ENCODE measurements around the gene SLC9A3.
A peak's percentile ranks its signal among the peaks of the same experiment; 100 is the strongest.

The SLC9A3 gene

GRCh38 chr5:516338-516925, 7.8 kb downstream of the SLC9A3 start:
- no peak for TF ChIP-seq CTCF (conservative IDR thresholded peaks at IDR 0.05; ENCODE audit: low read depth)
- ChIA-PET POLR2A (ENCODE audit: low non-redundant PET) (no interaction called here), CTCF (no interaction called here)
- H3K27ac ChIP-seq, result peak overlapping the region; percentile 88
- DNase-seq (ENCODE audit: low spot score), result peak; percentile 44

- CTCF ChIA-PET, result interaction anchor here (1.1 kb wide), 1 partner anchor 69 kb away, joined by 3 read pairs; no protein-coding TSS in a partner anchor
Measured at GRCh38 chr5:515273-515836, 8.9 kb downstream of the SLC9A3 start.

GRCh38 chr5:514673-515072, 9.6 kb downstream of the SLC9A3 start:
- POLR2A ChIA-PET (ENCODE audit: low non-redundant PET), result no interaction called here
- no peak for TF ChIP-seq CTCF (conservative IDR thresholded peaks at IDR 0.05; ENCODE audit: low read depth)
- peak overlapping the region; percentile 88 for H3K27ac ChIP-seq
- CTCF ChIA-PET, result interaction anchor here (1.1 kb wide), 1 partner anchor 68 kb away, joined by 3 read pairs; no protein-coding TSS in a partner anchor
- no peak for DNase-seq (ENCODE audit: low spot score)

More at GRCh38 chr5:515273-515836, 8.9 kb downstream of the SLC9A3 start:
- POLR2A ChIA-PET (ENCODE audit: low non-redundant PET), result no interaction called here
- DNase-seq (ENCODE audit: low spot score), result no peak
- no peak for TF ChIP-seq CTCF (conservative IDR thresholded peaks at IDR 0.05; ENCODE audit: low read depth)
- peak overlapping the region; percentile 88 for H3K27ac ChIP-seq

- TF ChIP-seq CTCF (conservative IDR thresholded peaks at IDR 0.05; ENCODE audit: low read depth), result no peak
- no peak for DNase-seq (ENCODE audit: low spot score)
- POLR2A ChIA-PET (ENCODE audit: low non-redundant PET), result no interaction called here
- CTCF ChIA-PET, result interaction anchor here (1.1 kb wide), 1 partner anchor 68 kb away, joined by 3 read pairs; no protein-coding TSS in a partner anchor
- peak overlapping the region; percentile 88 for H3K27ac ChIP-seq
Measured at GRCh38 chr5:514101-514485, 10.2 kb downstream of the SLC9A3 start.

GRCh38 chr5:513216-514100, 10.8 kb downstream of the SLC9A3 start:
- POLR2A ChIA-PET (ENCODE audit: low non-redundant PET), result no interaction called here
- CTCF ChIA-PET, result interaction anchor here (0.7 to 0.9 kb wide), 2 partner anchors 37 to 626 kb away, joined by 4 to 5 read pairs; no protein-coding TSS in a partner anchor
- DNase-seq (ENCODE audit: low spot score), result no peak
- TF ChIP-seq CTCF (conservative IDR thresholded peaks at IDR 0.05; ENCODE audit: low read depth), result no peak
- peak overlapping the region; percentile 88; the same call in 1 of the 2 replicates for H3K27ac ChIP-seq

- H3K27ac ChIP-seq, result no peak overlapping the region
- no peak for DNase-seq (ENCODE audit: low spot score)
- ChIA-PET CTCF (no interaction called here), POLR2A (ENCODE audit: low non-redundant PET) (no interaction called here)
- no peak for TF ChIP-seq CTCF (conservative IDR thresholded peaks at IDR 0.05; ENCODE audit: low read depth)
Measured at GRCh38 chr5:511476-511875, 12.8 kb downstream of the SLC9A3 start.

Measured in RWPE1 (cell line).